ENCODE results near the gene CNDP1.

CNDP1 gene

GRCh38 chr18:74577019-74577418, 42.7 kb downstream of the CNDP1 start:
- in situ Hi-C loops (cut with HindIII; ENCODE audit: low sequenced_read_pairs) = no loop called here

GRCh38 chr18:74579496-74580065, 45.3 kb downstream of the CNDP1 start:
- in situ Hi-C loops (cut with HindIII; ENCODE audit: low sequenced_read_pairs) = no loop called here

- in situ Hi-C loops (cut with HindIII; ENCODE audit: low sequenced_read_pairs) = no loop called here
Observed at GRCh38 chr18:74582642-74583041, 48.3 kb downstream of the CNDP1 start.

GRCh38 chr18:74587441-74587840, 53.1 kb downstream of the CNDP1 start:
- in situ Hi-C loops (cut with HindIII; ENCODE audit: low sequenced_read_pairs) = no loop called here

- in situ Hi-C loops (cut with HindIII; ENCODE audit: low sequenced_read_pairs) = no loop called here
Observed at GRCh38 chr18:74589021-74589420, 54.7 kb downstream of the CNDP1 start.

GRCh38 chr18:74589811-74590210, 55.5 kb downstream of the CNDP1 start:
- in situ Hi-C loops (cut with HindIII; ENCODE audit: low sequenced_read_pairs) = no loop called here

- in situ Hi-C loops (cut with HindIII; ENCODE audit: low sequenced_read_pairs) = no loop called here
Observed at GRCh38 chr18:74590671-74591070, 56.4 kb downstream of the CNDP1 start.

- in situ Hi-C loops (cut with HindIII; ENCODE audit: low sequenced_read_pairs) = no loop called here
Observed at GRCh38 chr18:74595431-74595830, 61.1 kb downstream of the CNDP1 start.

GRCh38 chr18:74597034-74597661, 62.8 kb downstream of the CNDP1 start:
- in situ Hi-C loops (cut with HindIII; ENCODE audit: low sequenced_read_pairs) = no loop called here

- in situ Hi-C loops (cut with HindIII; ENCODE audit: low sequenced_read_pairs) = no loop called here
Observed at GRCh38 chr18:74597662-74598349, 63.5 kb downstream of the CNDP1 start, which contains the start of gene ZNF407. TSS of gene ZNF407 (plus strand) at chr18:74597870. CDS start at chr18:74631020, 33,150 bp downstream.

GRCh38 chr18:74598350-74599001, 64.2 kb downstream of the CNDP1 start:
- in situ Hi-C loops (cut with HindIII; ENCODE audit: low sequenced_read_pairs) = no loop called here

GRCh38 chr18:74604361-74604760, 70.1 kb downstream of the CNDP1 start:
- in situ Hi-C loops (cut with HindIII; ENCODE audit: low sequenced_read_pairs) = no loop called here

- in situ Hi-C loops (cut with HindIII; ENCODE audit: low sequenced_read_pairs) = no loop called here
Observed at GRCh38 chr18:74604774-74605173, 70.5 kb downstream of the CNDP1 start.

GRCh38 chr18:74608681-74609080, 74.4 kb downstream of the CNDP1 start:
- in situ Hi-C loops (cut with HindIII; ENCODE audit: low sequenced_read_pairs) = no loop called here

GRCh38 chr18:74609535-74609934, 75.2 kb downstream of the CNDP1 start:
- in situ Hi-C loops (cut with HindIII; ENCODE audit: low sequenced_read_pairs) = no loop called here

- in situ Hi-C loops (cut with HindIII; ENCODE audit: low sequenced_read_pairs) = no loop called here
Observed at GRCh38 chr18:74610051-74610615, 75.8 kb downstream of the CNDP1 start.

- in situ Hi-C loops (cut with HindIII; ENCODE audit: low sequenced_read_pairs) = no loop called here
Observed at GRCh38 chr18:74610860-74611259, 76.6 kb downstream of the CNDP1 start.

- in situ Hi-C loops (cut with HindIII; ENCODE audit: low sequenced_read_pairs) = no loop called here
Observed at GRCh38 chr18:74611765-74612164, 77.5 kb downstream of the CNDP1 start.

- in situ Hi-C loops (cut with HindIII; ENCODE audit: low sequenced_read_pairs) = no loop called here
Observed at GRCh38 chr18:74613381-74613780, 79.1 kb downstream of the CNDP1 start.

- in situ Hi-C loops (cut with HindIII; ENCODE audit: low sequenced_read_pairs) = no loop called here
Observed at GRCh38 chr18:74616494-74616893, 82.2 kb downstream of the CNDP1 start.

- in situ Hi-C loops (cut with HindIII; ENCODE audit: low sequenced_read_pairs) = no loop called here
Observed at GRCh38 chr18:74617486-74617885, 83.2 kb downstream of the CNDP1 start.

All from endothelial cell of hepatic sinusoid (primary cell).